ENCODE data around the gene HRAS.

Gene HRAS

GRCh38 chr11:553083-553987 is 18.0 kb upstream of the HRAS start:
- DNase-seq, result no peak

DNA sequence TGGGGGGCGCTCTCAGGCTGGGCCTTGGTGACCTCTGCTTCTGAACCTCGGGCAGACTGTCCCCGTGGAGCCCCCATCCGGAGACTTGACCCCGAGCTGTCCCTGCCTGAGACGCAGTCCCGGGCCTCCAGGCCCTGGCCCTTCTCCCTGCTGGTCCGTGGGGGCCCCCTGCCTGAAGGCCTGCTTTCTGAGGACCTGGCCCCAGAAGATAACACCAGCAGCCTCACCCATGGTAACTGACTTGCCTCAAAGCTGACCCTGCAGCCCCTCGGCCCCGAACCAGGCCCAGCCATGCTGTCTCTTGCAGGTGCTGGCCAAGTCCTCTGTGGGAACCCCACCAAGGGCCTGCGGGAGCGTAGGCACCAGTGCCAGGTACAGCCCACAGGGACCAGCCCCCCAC is 16.2 kb upstream of the HRAS start:
- DNase-seq, result no peak

- no peak for DNase-seq
Observed at GRCh38 chr11:551131-551530, 15.8 kb upstream of the HRAS start.

- DNase-seq, result no peak
Observed at GRCh38 chr11:550746-551085, 15.3 kb upstream of the HRAS start.

- no peak for DNase-seq
Observed at GRCh38 chr11:550021-550745, 14.8 kb upstream of the HRAS start.

- no peak for DNase-seq
Observed at GRCh38 chr11:548700-549603, 13.6 kb upstream of the HRAS start.

DNA sequence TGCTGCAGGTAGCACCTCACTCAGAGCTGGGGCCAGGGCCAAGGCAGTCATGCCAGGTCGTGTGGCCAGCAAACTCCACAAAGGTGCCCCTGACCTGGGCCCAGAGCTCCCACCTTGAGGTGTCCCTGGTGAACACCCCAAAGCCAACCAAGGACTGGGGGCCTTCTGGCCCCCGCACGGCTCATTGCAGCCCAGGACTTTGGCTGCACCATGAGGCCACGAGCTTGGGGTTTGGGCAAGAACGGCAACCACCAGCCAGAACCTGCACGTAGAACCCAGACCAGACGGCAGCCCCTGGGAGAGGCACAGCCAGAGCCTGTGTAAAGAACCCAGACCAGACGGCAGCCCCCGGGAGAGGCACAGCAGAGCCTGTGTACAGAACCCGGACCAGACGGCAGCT is 9.8 kb upstream of the HRAS start:
- DNase-seq, result no peak

GRCh38 chr11:544817-545166 is 9.4 kb upstream of the HRAS start:
- no peak for DNase-seq

GRCh38 chr11:541433-541885 is 6.1 kb upstream of the HRAS start:
- DNase-seq, result no peak

DNA sequence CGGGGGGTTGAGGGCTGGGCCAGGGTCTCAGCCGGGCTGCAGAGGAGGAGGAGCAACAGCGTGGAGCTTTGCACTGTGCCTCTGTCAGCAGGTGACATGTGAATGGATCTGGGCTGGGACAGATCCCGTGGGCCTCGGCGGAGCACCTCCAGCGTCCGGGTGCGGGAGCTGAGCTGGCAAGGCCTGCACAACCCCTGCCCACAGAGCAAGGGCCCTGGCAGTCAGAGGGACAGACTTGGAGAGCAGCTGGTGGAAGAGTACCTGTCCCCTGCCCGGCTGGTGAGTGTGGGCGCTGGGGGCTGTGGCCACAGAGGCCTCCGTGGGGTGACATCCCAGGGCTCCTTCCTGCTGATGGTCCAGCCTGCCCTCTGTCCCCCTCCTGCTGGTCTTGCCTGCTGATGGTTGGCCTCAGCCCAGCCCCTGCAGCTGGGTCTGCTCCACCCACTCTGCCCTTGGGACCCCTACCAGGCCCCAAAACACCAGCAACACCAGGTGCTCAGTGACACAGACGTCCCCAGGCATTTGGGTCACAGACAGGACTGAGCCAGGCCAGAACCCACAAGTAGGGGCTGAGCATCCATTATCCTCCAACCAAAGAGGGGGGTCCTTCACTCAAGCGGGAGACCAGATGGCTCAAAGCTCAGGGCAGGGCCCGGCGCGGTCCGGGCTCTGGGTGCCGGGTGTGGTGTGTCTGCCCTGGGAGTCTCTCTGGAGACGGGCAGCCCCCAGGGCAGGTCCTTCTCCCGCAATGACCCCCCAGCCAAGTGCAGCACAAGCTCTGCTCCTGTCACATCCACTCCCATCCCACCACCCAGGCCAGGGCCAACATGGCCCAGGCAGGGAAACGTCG is 5.4 kb upstream of the HRAS start:
- no peak for DNase-seq

- no peak for DNase-seq
Observed at GRCh38 chr11:539971-540481, 4.7 kb upstream of the HRAS start.

DNA sequence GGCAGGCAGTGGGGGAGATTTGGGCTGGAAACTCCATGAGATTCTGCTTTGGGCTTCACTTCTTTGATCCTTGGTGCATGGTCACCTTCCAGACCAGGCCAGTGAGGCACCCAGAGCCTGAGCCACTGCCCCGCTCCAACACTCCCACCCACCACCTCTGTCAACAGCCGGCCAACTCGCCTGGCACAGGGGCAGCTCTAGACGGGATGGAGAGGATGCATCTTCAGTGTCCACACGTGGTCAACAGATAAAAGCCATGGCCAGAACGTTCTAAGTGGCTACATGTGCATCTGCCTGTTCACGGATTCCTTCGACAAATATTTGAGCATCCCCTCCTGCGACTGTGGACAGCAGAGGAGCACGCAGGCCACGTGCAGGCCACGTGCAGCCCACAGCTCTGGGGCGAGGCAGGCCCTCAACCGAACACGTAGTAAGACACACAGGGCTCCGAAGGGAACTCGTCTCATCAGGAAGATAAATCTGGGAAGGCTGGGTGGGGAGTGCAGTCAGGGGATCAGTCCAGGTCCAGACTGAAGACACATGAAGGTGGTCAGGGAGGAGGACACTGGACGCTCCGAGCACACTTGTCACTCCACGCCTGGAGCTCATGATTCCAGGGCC is 3.2 kb upstream of the HRAS start:
- no peak for DNase-seq

- no peak for DNase-seq
Observed at GRCh38 chr11:537622-538430, 2.5 kb upstream of the HRAS start.

DNA sequence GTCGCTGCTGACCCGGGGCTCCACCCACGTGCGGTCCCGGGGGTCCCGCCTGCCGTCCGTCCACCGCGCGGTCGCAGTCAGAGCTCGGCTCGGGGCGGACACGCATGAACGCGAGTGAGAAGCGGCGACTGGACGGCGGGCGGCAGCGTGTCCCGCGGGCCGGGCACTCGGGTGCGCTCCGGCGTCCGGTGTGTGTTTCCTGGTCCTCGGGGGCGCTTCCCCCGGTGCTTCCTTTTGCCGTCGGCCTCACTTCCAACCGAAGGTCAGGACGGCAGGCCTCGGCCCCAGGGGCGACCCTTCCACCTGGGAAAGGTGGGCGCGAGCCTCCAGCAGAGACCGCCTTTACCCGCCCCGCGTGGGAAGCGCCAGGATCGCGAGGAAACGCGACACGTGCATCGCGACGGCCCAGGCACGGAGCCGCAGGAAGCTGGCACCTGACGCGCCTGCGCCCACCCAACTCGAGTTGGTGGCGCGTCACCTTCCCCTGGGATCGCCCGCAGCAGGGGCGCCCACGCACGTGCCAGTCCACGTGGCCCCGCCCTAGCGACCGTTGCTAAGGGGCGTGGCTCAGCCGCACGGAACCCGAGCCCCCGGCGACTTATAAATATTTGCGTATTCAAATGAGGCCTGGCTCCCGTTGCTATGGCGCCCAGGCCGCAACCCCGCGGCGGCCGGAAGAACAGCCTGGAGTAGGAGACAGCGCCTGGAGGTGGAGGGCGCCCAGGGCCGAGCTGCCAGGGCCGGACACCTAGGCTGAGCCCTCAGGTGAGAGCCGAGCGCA is 1.7 kb upstream of the HRAS start, which contains the start of gene LRRC56:
Gene LRRC56 (plus strand): TSS at position 687 of the 781 bp plus-strand sequence. CDS start 3,158 bp downstream, outside the sequence.
- no peak for DNase-seq

- no peak for DNase-seq
Observed at GRCh38 chr11:535210-535518, 212 bp downstream of the HRAS start.

GRCh38 chr11:534396-535209 is 773 bp downstream of the HRAS start:
- no peak for DNase-seq

DNA sequence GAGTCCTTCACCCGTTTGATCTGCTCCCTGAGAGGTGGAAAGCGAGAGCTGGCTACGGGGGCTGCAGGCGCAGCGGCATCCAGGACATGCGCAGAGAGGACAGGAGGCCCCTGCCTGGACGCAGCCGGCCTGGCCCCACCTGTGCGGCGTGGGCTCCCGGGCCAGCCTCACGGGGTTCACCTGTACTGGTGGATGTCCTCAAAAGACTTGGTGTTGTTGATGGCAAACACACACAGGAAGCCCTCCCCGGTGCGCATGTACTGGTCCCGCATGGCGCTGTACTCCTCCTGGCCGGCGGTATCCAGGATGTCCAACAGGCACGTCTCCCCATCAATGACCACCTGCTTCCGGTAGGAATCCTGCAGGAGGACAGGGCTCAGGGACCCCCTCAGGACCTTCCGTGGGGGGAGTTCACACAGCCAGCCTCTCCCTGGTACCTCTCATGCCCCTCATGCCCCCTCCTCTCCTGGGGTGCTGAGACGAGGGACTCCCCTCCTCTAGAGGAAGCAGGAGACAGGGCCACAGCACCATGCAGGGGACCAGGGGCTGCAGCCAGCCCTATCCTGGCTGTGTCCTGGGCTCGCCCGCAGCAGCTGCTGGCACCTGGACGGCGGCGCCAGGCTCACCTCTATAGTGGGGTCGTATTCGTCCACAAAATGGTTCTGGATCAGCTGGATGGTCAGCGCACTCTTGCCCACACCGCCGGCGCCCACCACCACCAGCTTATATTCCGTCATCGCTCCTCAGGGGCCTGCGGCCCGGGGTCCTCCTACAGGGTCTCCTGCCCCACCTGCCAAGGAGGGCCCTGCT is 1.6 kb downstream of the HRAS start:
- no peak for DNase-seq

DNA sequence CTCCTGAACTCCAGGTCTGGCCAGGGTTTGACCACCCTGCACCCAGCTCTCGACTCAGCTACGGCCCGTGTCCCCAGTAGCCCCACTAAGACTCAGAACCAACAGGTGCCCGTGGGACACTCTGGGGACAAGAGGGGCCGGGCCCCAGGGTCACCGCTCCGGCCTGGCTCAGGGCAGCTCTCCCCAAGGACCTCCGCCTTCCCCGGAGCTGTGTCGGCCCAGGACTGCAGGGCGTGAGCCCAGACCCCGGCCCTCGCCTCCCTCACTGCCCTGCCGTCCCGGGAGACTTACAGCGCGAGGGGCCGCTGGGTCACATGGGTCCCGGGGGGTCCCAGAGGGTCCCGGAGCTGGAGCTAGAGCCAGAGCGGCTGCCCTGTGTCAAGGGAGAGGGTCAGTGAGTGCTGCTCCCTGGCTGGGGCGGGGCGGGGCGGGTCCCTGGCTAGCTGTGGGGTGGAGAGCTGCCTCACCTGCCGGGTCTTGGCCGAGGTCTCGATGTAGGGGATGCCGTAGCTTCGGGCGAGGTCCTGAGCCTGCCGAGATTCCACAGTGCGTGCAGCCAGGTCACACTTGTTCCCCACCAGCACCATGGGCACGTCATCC is 2.3 kb downstream of the HRAS start:
- no peak for DNase-seq
